ENCODE measurements around the gene CDON.

Gene CDON

GRCh38 chr11:125938418-125938817 is 124.2 kb downstream of the CDON start:
- in situ Hi-C loops (cut with HindIII; ENCODE audit: low sequenced_read_pairs): no loop called here
- no peak overlapping the region for H3K4me3 ChIP-seq (ENCODE audit: low read depth, low read length)
- DNase-seq (ENCODE audit: low read depth): no peak
- TF ChIP-seq CTCF (IDR thresholded peaks at IDR 0.05; ENCODE audit: low read depth, low read length, missing control alignments): no peak

DNA sequence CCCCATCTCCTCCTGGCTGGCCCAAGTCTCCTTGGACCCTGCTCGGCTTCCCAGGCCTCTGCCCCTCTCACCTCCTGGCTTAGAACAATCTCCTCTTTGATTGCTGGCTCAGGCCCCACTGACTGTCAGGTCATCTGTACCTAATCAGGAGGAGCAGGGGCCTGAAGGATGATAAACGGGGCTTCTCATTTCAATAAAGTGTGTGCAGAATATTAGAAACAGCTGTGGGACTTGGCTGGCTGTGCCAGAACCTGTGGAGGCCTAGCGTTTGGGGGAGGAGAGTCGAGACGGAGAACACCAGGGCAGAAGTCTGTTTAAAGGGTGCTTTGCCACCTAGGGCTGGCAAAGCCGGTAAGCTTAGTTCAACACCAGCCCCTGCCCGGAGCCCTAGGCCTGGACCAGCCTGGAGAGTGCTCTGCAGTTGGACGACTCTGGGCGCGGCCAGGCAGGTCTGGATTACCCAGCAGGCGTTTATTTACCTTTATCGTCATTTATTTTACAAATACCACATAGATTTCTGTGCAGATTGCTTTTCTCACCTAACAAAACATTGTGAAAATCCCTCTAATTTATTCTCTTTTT is 127.0 kb downstream of the CDON start:
- in situ Hi-C loops (cut with HindIII; ENCODE audit: low sequenced_read_pairs): no loop called here
- DNase-seq (ENCODE audit: low read depth): no peak
- TF ChIP-seq CTCF (IDR thresholded peaks at IDR 0.05; ENCODE audit: low read depth, low read length, missing control alignments): no peak
- no peak overlapping the region for H3K4me3 ChIP-seq (ENCODE audit: low read depth, low read length)

GRCh38 chr11:125935056-125935455 is 127.6 kb downstream of the CDON start:
- H3K4me3 ChIP-seq (ENCODE audit: low read depth, low read length): no peak overlapping the region
- in situ Hi-C loops (cut with HindIII; ENCODE audit: low sequenced_read_pairs): no loop called here
- no peak for TF ChIP-seq CTCF (IDR thresholded peaks at IDR 0.05; ENCODE audit: low read depth, low read length, missing control alignments)
- no peak for DNase-seq (ENCODE audit: low read depth)

GRCh38 chr11:125934473-125934872 is 128.2 kb downstream of the CDON start:
- in situ Hi-C loops (cut with HindIII; ENCODE audit: low sequenced_read_pairs): no loop called here
- no peak for TF ChIP-seq CTCF (IDR thresholded peaks at IDR 0.05; ENCODE audit: low read depth, low read length, missing control alignments)
- H3K4me3 ChIP-seq (ENCODE audit: low read depth, low read length): no peak overlapping the region
- no peak for DNase-seq (ENCODE audit: low read depth)

GRCh38 chr11:125933030-125933813 is 129.4 kb downstream of the CDON start:
- no peak overlapping the region for H3K4me3 ChIP-seq (ENCODE audit: low read depth, low read length)
- TF ChIP-seq CTCF (IDR thresholded peaks at IDR 0.05; ENCODE audit: low read depth, low read length, missing control alignments): no peak
- DNase-seq (ENCODE audit: low read depth): no peak
- in situ Hi-C loops (cut with HindIII; ENCODE audit: low sequenced_read_pairs): no loop called here

DNA sequence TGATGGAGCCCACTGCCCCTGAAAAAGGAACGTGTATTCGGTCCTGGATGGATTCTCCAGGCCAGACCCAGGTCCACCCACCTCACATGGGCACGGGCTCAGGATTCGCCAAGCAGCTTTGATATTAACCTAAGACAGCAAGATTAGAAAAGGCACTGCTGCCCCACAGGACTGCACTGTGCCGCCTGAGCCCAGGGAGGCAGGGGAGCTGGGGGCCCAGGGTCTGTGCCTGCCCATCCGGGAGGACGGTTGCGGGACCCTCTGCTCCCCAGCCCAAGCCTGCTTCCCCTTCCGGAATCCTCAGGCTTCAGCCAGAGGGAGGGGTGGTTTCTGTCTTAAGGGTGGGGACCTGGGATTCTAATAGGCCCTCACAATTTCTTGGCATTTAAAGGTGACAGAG is 130.4 kb downstream of the CDON start:
- in situ Hi-C loops (cut with HindIII; ENCODE audit: low sequenced_read_pairs): no loop called here
- no peak for TF ChIP-seq CTCF (IDR thresholded peaks at IDR 0.05; ENCODE audit: low read depth, low read length, missing control alignments)
- no peak overlapping the region for H3K4me3 ChIP-seq (ENCODE audit: low read depth, low read length)
- no peak for DNase-seq (ENCODE audit: low read depth)
